Brain microvascular endothelial cell (primary cell): ENCODE results near the gene BUD31.

Experiments used
- DNase-seq: peaks from one replicate; pipeline ENCODE4 v3.0.0-alpha.2; 2020
- H3K27ac ChIP-seq: fragments of 250-450 bp; sonication (Bioruptor Pico); 2 replicates; pipeline ENCODE4 v1.5.1; 2020; ENCODE audit warnings: mild to moderate bottlenecking, moderate library complexity
- H3K27me3 ChIP-seq: fragments of 250-450 bp; sonication (Bioruptor Pico); replicated peaks from 2 replicates; pipeline ENCODE4 v1.5.1; 2020; ENCODE audit warnings: mild to moderate bottlenecking
- H3K36me3 ChIP-seq: fragments of 250-450 bp; sonication (Bioruptor Pico); replicated peaks from 2 replicates; pipeline ENCODE4 v1.5.1; 2020; ENCODE audit warnings: mild to moderate bottlenecking
- H3K4me3 ChIP-seq: 2 replicates; pipeline ENCODE4 v1.5.1; 2011; ENCODE audit warnings: low read depth, mild to moderate bottlenecking, control low read depth, low read length, moderate library complexity
- CTCF ChIP-seq: IDR thresholded peaks from 2 replicates; pipeline ENCODE4 v1.5.1; 2011; ENCODE audit warnings: low read depth, mild to moderate bottlenecking, moderate library complexity, low read length, control low read depth, inconsistent platforms; ENCODE audit errors: missing control alignments
- in situ Hi-C: cut with HindIII; loops from 2 replicates; pipeline ENCODE4 v1.10.0; 2017; ENCODE audit warnings: low sequenced_read_pairs, low pct_ligation_motif_present

BUD31 gene

GRCh38 chr7:99402854-99403253 is 5.9 kb upstream of the BUD31 start:
- no peak for DNase-seq
- Histone ChIP-seq H3K36me3 (peaks cover 64% of the 10 kb centered on the region), H3K4me3 (no peak overlapping the region), H3K27me3 (no peaks in the 10 kb centered on the region), H3K27ac (no peak overlapping the region)
- TF ChIP-seq CTCF, result no peak
- in situ Hi-C loops, result no loop called here

- Histone ChIP-seq H3K27ac (no peak overlapping the region), H3K4me3 (no peak overlapping the region), H3K27me3 (no peaks in the 10 kb centered on the region), H3K36me3 (peaks cover 58% of the 10 kb centered on the region)
- in situ Hi-C loops, result no loop called here
- TF ChIP-seq CTCF, result no peak
- DNase-seq, result no peak
Observed at GRCh38 chr7:99403764-99404163, 5.0 kb upstream of the BUD31 start.

- no peaks in the 10 kb centered on the region for H3K27me3 ChIP-seq
- no peak overlapping the region for H3K4me3 ChIP-seq
- H3K36me3 ChIP-seq, result peaks cover 51% of the 10 kb centered on the region
- DNase-seq, result no peak
- TF ChIP-seq CTCF, result no peak
- no peak overlapping the region for H3K27ac ChIP-seq
- in situ Hi-C loops, result no loop called here
Observed at GRCh38 chr7:99404235-99404976, 4.4 kb upstream of the BUD31 start.

- Histone ChIP-seq H3K27ac (no peak overlapping the region), H3K4me3 (no peak overlapping the region), H3K36me3 (peaks cover 46% of the 10 kb centered on the region), H3K27me3 (no peaks in the 10 kb centered on the region)
- no peak for TF ChIP-seq CTCF
- in situ Hi-C loops, result no loop called here
- no peak for DNase-seq
Observed at GRCh38 chr7:99404977-99405320, 3.8 kb upstream of the BUD31 start.

- Histone ChIP-seq H3K27me3 (no peaks in the 10 kb centered on the region), H3K4me3 (no peak overlapping the region), H3K36me3 (peaks cover 42% of the 10 kb centered on the region), H3K27ac (no peak overlapping the region)
- no peak for DNase-seq
- TF ChIP-seq CTCF, result no peak
- in situ Hi-C loops, result no loop called here
Observed at GRCh38 chr7:99406557-99406956, 2.2 kb upstream of the BUD31 start.

GRCh38 chr7:99407872-99408378 is 844 bp upstream of the BUD31 start:
- TF ChIP-seq CTCF, result no peak
- Histone ChIP-seq H3K27me3 (no peaks in the 10 kb centered on the region), H3K27ac (peak overlapping the region; percentile 100), H3K4me3 (peak overlapping the region; percentile 98), H3K36me3 (peaks cover 45% of the 10 kb centered on the region)
- peak; percentile 69 for DNase-seq
- in situ Hi-C loops, result no loop called here
